Epithelial cell of proximal tubule (primary cell): ENCODE results near the gene OTUB1. TPM values are rescaled to one million over a fixed set of nuclear protein-coding genes. Genes with fewer than 3 reads are reported as not detected.

Source experiments
- DNase-seq: peaks from one replicate; pipeline ENCODE4 v3.0.0-alpha.2; 2011; ENCODE audit warnings: low read depth
- H3K4me3 ChIP-seq: 2 replicates; pipeline ENCODE4 v1.5.1; 2011; ENCODE audit warnings: low read depth, mild to moderate bottlenecking, low read length
- total RNA-seq: library from RNA; depleted of rRNA; stranded (reverse); fragments of >200 nt; gene quantifications from 2 replicates; pipeline ENCODE4 v1.2.3, GENCODE V29; 2015
- TF ChIP-seq, protein P1 (sequence below): conservative IDR thresholded peaks from 2 replicates; pipeline ENCODE4 v1.5.1; 2012; ENCODE audit warnings: low read depth, mild to moderate bottlenecking, low read length

The OTUB1 gene, protein sequence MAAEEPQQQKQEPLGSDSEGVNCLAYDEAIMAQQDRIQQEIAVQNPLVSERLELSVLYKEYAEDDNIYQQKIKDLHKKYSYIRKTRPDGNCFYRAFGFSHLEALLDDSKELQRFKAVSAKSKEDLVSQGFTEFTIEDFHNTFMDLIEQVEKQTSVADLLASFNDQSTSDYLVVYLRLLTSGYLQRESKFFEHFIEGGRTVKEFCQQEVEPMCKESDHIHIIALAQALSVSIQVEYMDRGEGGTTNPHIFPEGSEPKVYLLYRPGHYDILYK
- 109 and 204 TPM in 2 replicates for total RNA-seq

DNA sequence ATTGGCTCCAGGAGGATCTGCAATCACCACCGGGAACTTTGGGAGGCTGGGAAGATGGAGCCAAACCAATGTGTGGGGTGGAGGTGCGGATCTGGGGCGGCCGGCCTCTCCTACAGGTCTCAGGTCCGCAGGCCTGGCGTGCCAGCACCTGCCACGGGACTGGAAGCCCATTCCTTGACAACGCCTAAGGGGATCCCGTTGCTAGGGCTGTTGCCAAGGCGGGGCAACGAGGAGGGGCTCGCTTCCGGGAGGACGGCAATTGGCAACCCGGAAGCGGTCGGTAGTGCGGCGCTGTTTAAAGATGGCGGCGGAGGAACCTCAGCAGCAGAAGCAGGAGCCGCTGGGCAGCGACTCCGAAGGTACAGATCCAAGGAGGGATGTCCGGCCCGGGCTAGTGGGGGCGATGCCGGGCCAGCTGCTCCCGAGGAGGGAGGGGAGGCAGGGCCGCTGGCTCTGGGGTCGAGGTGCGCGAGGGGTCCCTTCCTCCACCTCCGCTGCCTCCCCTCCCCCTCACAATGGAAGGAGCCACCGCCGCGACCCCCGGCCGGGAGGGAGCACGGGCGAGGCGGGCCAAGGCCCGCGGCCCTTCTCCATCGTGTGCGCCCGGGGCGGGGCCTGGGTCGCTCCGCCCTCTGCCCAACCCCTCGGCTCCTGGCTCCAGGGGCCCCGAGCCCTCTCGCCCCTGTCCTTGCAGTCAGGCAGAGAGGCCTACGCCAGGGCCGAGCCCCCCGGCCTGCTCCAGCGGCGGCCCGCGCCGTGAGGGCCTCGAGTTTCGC lies at the start of gene OTUB1:
TSS of gene OTUB1 (plus strand) at position 283 of the 776 bp plus-strand sequence. CDS start at position 302, 19 bp downstream.
- TF ChIP-seq, protein P1, sequence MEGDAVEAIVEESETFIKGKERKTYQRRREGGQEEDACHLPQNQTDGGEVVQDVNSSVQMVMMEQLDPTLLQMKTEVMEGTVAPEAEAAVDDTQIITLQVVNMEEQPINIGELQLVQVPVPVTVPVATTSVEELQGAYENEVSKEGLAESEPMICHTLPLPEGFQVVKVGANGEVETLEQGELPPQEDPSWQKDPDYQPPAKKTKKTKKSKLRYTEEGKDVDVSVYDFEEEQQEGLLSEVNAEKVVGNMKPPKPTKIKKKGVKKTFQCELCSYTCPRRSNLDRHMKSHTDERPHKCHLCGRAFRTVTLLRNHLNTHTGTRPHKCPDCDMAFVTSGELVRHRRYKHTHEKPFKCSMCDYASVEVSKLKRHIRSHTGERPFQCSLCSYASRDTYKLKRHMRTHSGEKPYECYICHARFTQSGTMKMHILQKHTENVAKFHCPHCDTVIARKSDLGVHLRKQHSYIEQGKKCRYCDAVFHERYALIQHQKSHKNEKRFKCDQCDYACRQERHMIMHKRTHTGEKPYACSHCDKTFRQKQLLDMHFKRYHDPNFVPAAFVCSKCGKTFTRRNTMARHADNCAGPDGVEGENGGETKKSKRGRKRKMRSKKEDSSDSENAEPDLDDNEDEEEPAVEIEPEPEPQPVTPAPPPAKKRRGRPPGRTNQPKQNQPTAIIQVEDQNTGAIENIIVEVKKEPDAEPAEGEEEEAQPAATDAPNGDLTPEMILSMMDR: peak; percentile 3
- peak within 1 kb of the TSS; percentile 98 for H3K4me3 ChIP-seq
- DNase-seq: peak; percentile 37

DNA sequence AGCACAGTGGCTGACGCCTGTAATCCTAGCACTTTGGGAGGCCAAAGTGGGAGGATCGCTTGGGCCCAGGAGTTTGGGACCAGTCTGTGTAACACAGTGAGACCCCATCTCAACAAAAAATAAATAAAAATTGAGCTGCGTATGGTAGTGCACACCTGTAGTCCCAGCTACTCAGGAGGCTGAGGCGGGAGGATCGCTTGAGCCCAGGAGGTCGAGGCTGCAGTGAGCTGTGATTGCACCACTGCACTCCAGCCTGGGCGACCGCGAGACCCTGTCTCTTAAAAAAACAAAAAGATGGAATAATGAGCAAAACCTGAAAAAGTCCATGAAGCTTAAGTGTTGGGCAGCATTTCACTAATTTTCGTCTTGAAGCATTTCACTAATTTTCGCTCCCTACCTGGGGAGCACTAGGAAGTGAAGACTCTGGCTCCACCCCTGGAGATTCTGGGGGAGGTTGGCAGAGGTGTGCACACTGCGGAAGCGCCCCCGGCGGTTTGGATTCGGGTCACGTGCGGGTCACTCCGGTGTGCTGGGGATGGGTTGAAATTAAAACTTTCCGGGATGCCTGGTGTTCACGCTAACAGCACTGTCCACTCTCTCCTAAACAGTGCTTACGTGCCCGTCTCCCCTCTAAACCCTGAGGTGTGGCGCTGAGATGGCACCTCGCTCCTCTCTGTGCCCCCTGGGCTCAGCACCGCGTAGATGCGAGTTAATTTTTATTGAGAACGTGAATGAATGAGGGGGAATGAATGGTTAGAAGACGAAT lies 48.3 kb upstream of the OTUB1 start:
- TF ChIP-seq, protein P1: no peak
- peak overlapping the region; percentile 68 for H3K4me3 ChIP-seq
- no peak for DNase-seq

DNA sequence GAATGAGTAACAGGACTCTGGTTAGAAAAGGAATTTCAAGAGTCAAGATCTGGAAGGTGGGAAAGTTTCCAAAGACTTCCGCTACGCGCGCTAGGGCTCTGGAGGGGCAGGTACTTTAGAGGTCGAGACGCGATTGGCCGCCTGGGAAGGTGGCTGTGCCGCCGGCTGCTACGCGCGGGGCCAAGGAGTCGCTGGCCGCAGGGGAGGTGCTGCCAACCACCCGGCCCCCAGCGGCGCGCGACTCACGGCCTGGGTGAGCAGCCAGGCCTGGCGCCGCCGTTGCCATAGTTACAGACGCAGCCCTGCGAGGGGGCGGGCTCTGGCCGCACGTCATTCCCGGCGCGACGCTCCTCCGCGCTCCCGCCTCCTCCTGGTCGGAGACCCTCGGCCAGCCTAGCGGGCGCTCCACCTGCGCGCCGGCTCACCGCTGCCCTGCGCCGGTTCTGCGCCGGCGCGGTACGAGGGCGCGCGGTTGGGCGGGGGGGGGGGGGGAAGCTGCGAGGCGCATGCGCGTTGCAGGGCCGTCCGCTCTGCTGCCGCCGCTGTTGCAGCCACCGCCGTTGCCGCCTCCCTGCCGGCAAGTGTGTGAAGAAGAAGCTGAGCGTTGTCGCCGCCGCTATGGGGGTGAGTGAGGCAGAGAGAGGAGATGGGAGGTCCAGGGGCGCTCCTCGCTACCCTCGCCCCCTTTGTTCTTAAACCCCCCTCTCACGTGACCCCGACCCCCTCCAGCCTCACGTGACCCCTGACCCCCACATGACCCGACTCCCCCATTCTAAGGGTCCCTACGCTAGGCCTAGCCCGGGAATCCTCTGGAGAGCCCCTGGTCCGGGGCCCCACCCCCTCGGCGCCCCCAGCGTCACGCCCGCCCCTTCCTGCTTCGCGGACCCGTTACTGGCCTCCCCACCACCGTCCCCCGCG lies 47.5 kb upstream of the OTUB1 start, which contains the start of gene NAA40:
TSS of gene NAA40 (plus strand) at position 524 of the 918 bp plus-strand sequence. CDS start at position 619, 95 bp downstream.
- H3K4me3 ChIP-seq: peak within 1 kb of the TSS; percentile 93
- DNase-seq: peak; percentile 90
- TF ChIP-seq, protein P1: no peak

DNA sequence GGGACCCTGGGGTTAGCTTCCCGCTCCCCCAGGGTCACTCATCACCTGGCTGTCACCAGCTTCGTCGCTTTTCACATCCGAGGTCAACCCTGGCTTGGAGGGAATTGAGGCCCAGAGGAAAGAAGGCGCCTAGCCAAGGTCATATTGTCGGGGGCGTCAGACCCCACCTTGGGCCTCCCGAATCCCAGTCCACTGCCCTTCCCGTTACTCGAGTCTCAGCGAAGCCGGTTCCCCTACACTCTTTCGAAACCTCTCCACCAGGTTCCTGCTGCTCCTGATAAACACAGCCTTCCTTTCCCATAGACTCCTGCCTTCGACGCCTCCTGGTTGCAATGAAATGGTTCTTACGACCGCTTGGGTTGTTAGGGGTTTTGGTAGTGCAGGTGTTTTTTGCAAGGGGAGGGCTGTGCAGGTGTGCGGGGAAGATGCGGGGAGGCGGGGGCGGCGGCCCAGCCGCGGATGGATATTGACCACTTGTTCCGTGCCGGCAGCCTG lies 46.8 kb upstream of the OTUB1 start:
- no peak for DNase-seq
- TF ChIP-seq, protein P1: no peak

DNA sequence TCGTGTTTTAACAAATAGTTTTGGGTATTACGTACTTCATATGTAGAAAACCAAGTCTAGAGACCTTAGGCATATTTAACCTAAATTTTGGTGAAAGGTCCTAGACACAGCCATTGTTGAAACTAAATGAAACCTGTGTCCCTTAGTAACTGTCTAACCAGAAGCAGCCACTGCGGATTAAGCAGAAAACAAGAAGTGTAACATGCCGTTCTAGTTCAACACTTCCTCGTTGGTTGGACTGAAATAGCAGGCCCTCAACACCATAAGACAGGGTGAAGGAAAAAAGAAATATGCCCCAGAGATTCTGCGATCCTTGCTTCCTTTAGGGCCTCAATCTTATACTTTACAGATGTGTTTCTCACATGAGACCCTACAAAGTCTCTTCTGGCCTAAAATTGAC lies 45.5 kb upstream of the OTUB1 start:
- H3K4me3 ChIP-seq: no peak overlapping the region
- TF ChIP-seq, protein P1: no peak
- no peak for DNase-seq

More for the DNA sequence above, 46.8 kb upstream of the OTUB1 start:
- H3K4me3 ChIP-seq: peak overlapping the region; percentile 93

DNA sequence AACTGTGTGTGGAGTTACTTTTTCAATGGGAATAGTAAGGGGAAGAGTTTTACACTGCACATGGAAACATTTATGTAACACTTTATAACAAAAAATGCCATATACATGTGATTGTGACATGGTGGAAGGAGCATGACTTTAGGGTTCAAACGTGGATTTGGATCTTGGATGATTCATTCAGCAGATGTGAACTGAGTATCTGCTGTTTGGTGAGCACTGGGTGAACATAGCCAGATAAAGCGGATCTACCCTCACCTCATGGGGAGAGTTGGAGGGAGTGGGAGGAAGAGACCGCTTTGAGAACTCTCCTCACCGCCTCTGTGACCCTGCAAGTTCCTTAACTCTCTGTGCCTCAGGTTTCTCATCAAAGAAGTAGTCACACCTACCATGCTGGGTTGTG lies 44.3 kb upstream of the OTUB1 start:
- TF ChIP-seq, protein P1: no peak
- H3K4me3 ChIP-seq: no peak overlapping the region

More for the DNA sequence above, 44.3 kb upstream of the OTUB1 start:
- DNase-seq: no peak
